Heart right ventricle (tissue), 16 donors: ENCODE measurements around the gene ECSCR. TPM values are rescaled to one million over a fixed set of nuclear protein-coding genes. Genes with fewer than 3 reads are reported as not detected.
A peak's percentile ranks its signal among the peaks of the same experiment; 100 is the strongest.

Experiments
- ATAC-seq, 8 donors: fragments of 200-7000 bp; cut with Tn5 transposase; one replicate each; pipeline ENCODE4 v1.9.1; 2020; ENCODE audit warnings: mild to moderate bottlenecking in 8 of 8, moderate library complexity in 8 of 8, moderate number of reproducible peaks in 1 of 8
- DNase-seq, 2 donors: peaks; one replicate each; pipeline ENCODE4 v3.0.0-alpha.2; 2020
- H3K27ac ChIP-seq, 10 donors: fragments of 200-600 bp; sonication (generic) in 2 of 10; one replicate each; pipeline versions ENCODE4 v1.5.0 to v1.8.0; 2020 to 2022; ENCODE audit warnings: mild to moderate bottlenecking in 3 of 10
- H3K27me3 ChIP-seq, 7 donors: fragments of 200-600 bp; one replicate each; pipeline ENCODE4 v1.8.0; 2021 to 2022; ENCODE audit warnings: mild to moderate bottlenecking in 2 of 7
- H3K36me3 ChIP-seq, 9 donors: fragments of 200-600 bp; sonication (generic) in 1 of 9; one replicate each; pipeline versions ENCODE4 v1.5.0 to v1.8.0; 2020 to 2022; ENCODE audit warnings: mild to moderate bottlenecking in 2 of 9
- H3K4me1 ChIP-seq, 9 donors: fragments of 200-600 bp; sonication (generic) in 1 of 9; one replicate each; pipeline versions ENCODE4 v1.5.0 to v1.8.0; 2020 to 2022; ENCODE audit warnings: mild to moderate bottlenecking in 4 of 9
- H3K4me3 ChIP-seq, 10 donors: fragments of 200-600 bp; sonication (generic) in 2 of 10; one replicate each; pipeline versions ENCODE4 v1.5.0 to v1.8.0; 2020 to 2022; ENCODE audit warnings: mild to moderate bottlenecking in 7 of 10, moderate library complexity in 2 of 10
- H3K9me3 ChIP-seq, 11 donors: fragments of 200-600 bp in 10 of 11; sonication (generic) in 2 of 11; one replicate each; pipeline versions ENCODE4 v1.5.0 to v1.8.0; 2013 to 2022; ENCODE audit warnings: mild to moderate bottlenecking in 2 of 11, control low read depth in 1 of 11, moderate library complexity in 1 of 11
- WGBS, 2 donors: extraction: QIAGEN DNeasy Blood & Tissue Kit; methylation state at CpG; one replicate each; pipeline ENCODE4 v1.1.7; 2013; ENCODE audit warnings: inconsistent platforms in 1 of 2; 5-methylcytosine and 5-hydroxymethylcytosine counted together
- intact Hi-C, 10 donors: fragments of 100-400 bp; cut with DNase I; formaldehyde crosslinking; loops; one replicate each; pipeline versions ENCODE4 v1.11.1 to v1.14.2; 2022
- polyA plus RNA-seq, 2 donors: library from polyadenylated mRNA; stranded (reverse); fragments of 200-250 nt; gene quantifications; one replicate each; pipeline ENCODE4 v1.2.3, GENCODE V29; 2013
- total RNA-seq, 10 donors: library from RNA; stranded (reverse); fragmentation: NEBNext Ultra II Directional in 3 of 10; extraction: Animal tissue kit (Norgen Biotek cat#: 25700) in 3 of 10; gene quantifications; one replicate each; pipeline versions ENCODE4 v1.2.1 to v1.2.4, GENCODE V29; 2021 to 2023
- TF ChIP-seq, protein P1 (sequence below), 9 donors: fragments of 200-600 bp; sonication (generic) in 2 of 9; IDR thresholded peaks; one replicate each; pipeline versions ENCODE4 v1.5.0 to v1.8.0; 2021 to 2022; ENCODE audit warnings: antibody characterized with exemption in 9 of 9, mild to moderate bottlenecking in 5 of 9, moderate library complexity in 1 of 9
- donor health status: Arrhythmogenic right ventricular cardiomyopathy.
- donor health status: ischemic (EF 13 %, LVEDD 7.1; RV severe dilation, severe dysfunction).
- donor health status: healthy with polysubstance abuse.
- donor health status: DM: no; HTN: yes; CAD: no.
- donor health status: DM: no; HTN: no; CAD: no.
- donor health status: ischemic (EF 25% LVEDD 6.9; RV normal size, moderate dysfunction).
- donor health status: ischemic (EF 25% LVEDD 5.7; RV mildly dilated, moderate dysfunction).
- donor health status: healthy.
- donor health status: DM: yes; HTN: yes; CAD: no.
- donor health status: Ischemic cardiomyopathy.
- donor health status: ischemic (EF 35%, LVEDD 5.7; RV mildly dilated, moderate dysfunction).
- donor health status: nonischemic (EF 11% LVEDD 7.7; RV severe dilation, severe dysfunction).
- donor health status: DM: yes; HTN: yes; CAD: no.
- donor health status: PGD.
- donor health status: ischemic (EF 29% LVEDD 5.4; RV normal size, mild dysfunction).
- donor health status: nonischemic (EF 23%, LVEDD 6.1; RV moderate dilation, normal function).

ECSCR gene
- total and polyA plus RNA-seq, 12 donors = 11.0 to 64.2 (median 19.2) TPM

DNA sequence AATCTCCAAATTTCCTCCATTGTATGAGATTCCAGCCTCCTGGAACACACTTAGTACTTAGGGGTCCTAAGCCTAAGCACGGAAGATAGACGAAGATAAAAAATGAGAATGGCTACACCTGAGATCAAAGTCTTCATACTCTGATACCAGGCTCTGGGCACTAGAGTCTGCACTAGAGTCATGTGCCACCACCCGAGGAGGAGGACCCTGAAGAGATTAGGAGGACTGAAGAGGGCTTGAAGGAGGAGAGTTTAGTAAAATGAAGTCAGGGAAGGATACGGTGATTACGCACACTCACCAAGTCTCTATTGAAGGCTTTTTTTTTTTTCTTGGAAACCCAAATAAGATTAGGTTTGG is 58.1 kb downstream of the ECSCR start:
- 59% methylated on average over 5 of the region's 5 CpGs for WGBS, 2 donors
- Histone ChIP-seq H3K36me3 (peaks cover 0 to 20% (median 0%) of the 10 kb centered on the region in 9 donors), H3K4me3 (peak overlapping the region in 9 of 10 donors; percentile 36 to 59 (median 52)), H3K4me1 (peaks cover 6 to 29% (median 16%) of the 10 kb centered on the region in 9 donors), H3K27me3 (no peaks in the 10 kb centered on the region), H3K9me3 (no peaks in the 10 kb centered on the region), H3K27ac (peak overlapping the region; percentile 79 to 98 (median 90))
- no peak for ATAC-seq
- TF ChIP-seq, protein P1, sequence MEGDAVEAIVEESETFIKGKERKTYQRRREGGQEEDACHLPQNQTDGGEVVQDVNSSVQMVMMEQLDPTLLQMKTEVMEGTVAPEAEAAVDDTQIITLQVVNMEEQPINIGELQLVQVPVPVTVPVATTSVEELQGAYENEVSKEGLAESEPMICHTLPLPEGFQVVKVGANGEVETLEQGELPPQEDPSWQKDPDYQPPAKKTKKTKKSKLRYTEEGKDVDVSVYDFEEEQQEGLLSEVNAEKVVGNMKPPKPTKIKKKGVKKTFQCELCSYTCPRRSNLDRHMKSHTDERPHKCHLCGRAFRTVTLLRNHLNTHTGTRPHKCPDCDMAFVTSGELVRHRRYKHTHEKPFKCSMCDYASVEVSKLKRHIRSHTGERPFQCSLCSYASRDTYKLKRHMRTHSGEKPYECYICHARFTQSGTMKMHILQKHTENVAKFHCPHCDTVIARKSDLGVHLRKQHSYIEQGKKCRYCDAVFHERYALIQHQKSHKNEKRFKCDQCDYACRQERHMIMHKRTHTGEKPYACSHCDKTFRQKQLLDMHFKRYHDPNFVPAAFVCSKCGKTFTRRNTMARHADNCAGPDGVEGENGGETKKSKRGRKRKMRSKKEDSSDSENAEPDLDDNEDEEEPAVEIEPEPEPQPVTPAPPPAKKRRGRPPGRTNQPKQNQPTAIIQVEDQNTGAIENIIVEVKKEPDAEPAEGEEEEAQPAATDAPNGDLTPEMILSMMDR (IDR thresholded peaks at IDR 0.05) = no peak
- intact Hi-C loops = no loop called here
- DNase-seq = no peak

- peak; percentile 94 to 98 (median 97) for ATAC-seq
- WGBS, 2 donors = 0 to 1% methylated on average over 41 of the region's 41 CpGs
- H3K9me3 ChIP-seq = no peaks in the 10 kb centered on the region
Measured at GRCh38 chr5:139403787-139404483, 58.6 kb downstream of the ECSCR start, which contains the start of gene SPATA24. SPATA24 (minus strand) TSS chr5:139404089; CDS start chr5:139404060, 29 bp downstream.

DNA sequence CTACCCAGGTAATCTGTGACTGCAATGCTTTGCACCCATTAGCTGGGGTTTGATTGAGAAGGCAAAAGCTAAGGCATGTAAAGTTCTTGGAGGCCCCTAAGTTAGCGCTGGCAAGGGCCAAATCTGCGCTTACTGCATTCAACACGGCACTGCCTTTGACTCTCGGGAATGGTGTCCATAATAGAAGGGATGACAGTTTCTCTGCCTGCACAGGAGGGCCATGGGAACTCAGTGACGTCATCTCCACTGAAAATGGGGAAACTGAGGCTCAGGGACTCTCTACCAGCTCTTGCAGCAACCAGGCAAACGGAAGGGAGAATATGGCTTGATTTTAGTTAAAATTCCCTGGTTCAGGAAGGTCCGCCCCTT is 59.1 kb downstream of the ECSCR start:
- no peaks in the 10 kb centered on the region for H3K27me3 ChIP-seq
- TF ChIP-seq, protein P1 (IDR thresholded peaks at IDR 0.05) = no peak
- peaks cover 6 to 29% (median 16%) of the 10 kb centered on the region in 9 donors for H3K4me1 ChIP-seq
- peak in 4 of 8 donors; percentile 1 to 11 (median 6) for ATAC-seq
- peaks cover 0 to 22% (median 0%) of the 10 kb centered on the region in 9 donors for H3K36me3 ChIP-seq
- H3K9me3 ChIP-seq = no peaks in the 10 kb centered on the region
- no peak for DNase-seq
- WGBS, 2 donors = 19 to 20% methylated on average over 7 of the region's 7 CpGs
- H3K27ac ChIP-seq = peak overlapping the region; percentile 79 to 98 (median 90)
- intact Hi-C loops = no loop called here
- H3K4me3 ChIP-seq = peak overlapping the region; percentile 26 to 59 (median 52)

More at GRCh38 chr5:139403787-139404483, 58.6 kb downstream of the ECSCR start, which contains the start of gene SPATA24:
- intact Hi-C loops = no loop called here
- peaks cover 6 to 29% (median 16%) of the 10 kb centered on the region in 9 donors for H3K4me1 ChIP-seq
- peak within 1 kb of the TSS; percentile 79 to 98 (median 90) for H3K27ac ChIP-seq
- H3K36me3 ChIP-seq = peaks cover 0 to 22% (median 0%) of the 10 kb centered on the region in 9 donors
- peak within 1 kb of the TSS; percentile 26 to 59 (median 52) for H3K4me3 ChIP-seq
- DNase-seq = peak; percentile 97 to 98
- TF ChIP-seq, protein P1 (IDR thresholded peaks at IDR 0.05) = no peak
- H3K27me3 ChIP-seq = no peaks in the 10 kb centered on the region

- H3K4me3 ChIP-seq = peak overlapping the region in 1 of 10 donors; percentile 57
- H3K9me3 ChIP-seq = no peaks in the 10 kb centered on the region
- TF ChIP-seq, protein P1 (IDR thresholded peaks at IDR 0.05) = peak in 7 of 9 donors; percentile 14 to 54 (median 38)
- intact Hi-C loops = no loop called here
- H3K27me3 ChIP-seq = no peaks in the 10 kb centered on the region
- DNase-seq (no peak), ATAC-seq (no peak)
- peaks cover 6 to 37% (median 18%) of the 10 kb centered on the region in 9 donors for H3K4me1 ChIP-seq
- WGBS, 2 donors = 71% methylated on average over 7 of the region's 7 CpGs
- H3K36me3 ChIP-seq = peaks cover 0 to 22% (median 0%) of the 10 kb centered on the region in 9 donors
- peak overlapping the region in 7 of 10 donors; percentile 83 to 98 (median 89) for H3K27ac ChIP-seq
Measured at GRCh38 chr5:139402561-139403158, 59.9 kb downstream of the ECSCR start.
